KMS-11 (cell line): ENCODE results near the gene LRRC4C.

Source experiments
- H2AFZ ChIP-seq: fragments of 200-600 bp; sonication (generic); 2 replicates; pipeline ENCODE4 v1.6.1; 2016; ENCODE audit warnings: antibody characterized with exemption, mixed run types, low read depth
- H3K27ac ChIP-seq: fragments of 200-600 bp; sonication (generic); 2 replicates; pipeline ENCODE4 v1.6.1; 2016; ENCODE audit warnings: mild to moderate bottlenecking, mixed run types
- H3K27me3 ChIP-seq: fragments of 200-600 bp; sonication (generic); 2 replicates; pipeline ENCODE4 v1.6.1; 2017; ENCODE audit warnings: mild to moderate bottlenecking, low read depth, mixed run types, moderate library complexity; ENCODE audit not compliant: insufficient read depth
- H3K36me3 ChIP-seq: fragments of 200-600 bp; sonication (generic); 2 replicates; pipeline ENCODE4 v1.6.1; 2017; ENCODE audit warnings: mild to moderate bottlenecking, mixed run types; ENCODE audit not compliant: insufficient read depth
- H3K4me1 ChIP-seq: fragments of 200-600 bp; sonication (generic); 2 replicates; pipeline ENCODE4 v1.6.1; 2016; ENCODE audit warnings: mild to moderate bottlenecking, low read depth, mixed run types; ENCODE audit not compliant: poor library complexity, severe bottlenecking
- H3K4me2 ChIP-seq: fragments of 200-600 bp; sonication (generic); 2 replicates; pipeline ENCODE4 v1.7.0; 2016; ENCODE audit warnings: mild to moderate bottlenecking, mixed run types
- H3K4me3 ChIP-seq: fragments of 200-600 bp; sonication (generic); IDR thresholded peaks from 2 replicates; pipeline ENCODE4 v1.6.1; 2017; ENCODE audit warnings: low read depth, low read length, mixed read lengths; ENCODE audit not compliant: insufficient read depth
- H3K79me2 ChIP-seq: fragments of 200-600 bp; sonication (generic); 2 replicates; pipeline ENCODE4 v1.6.1; 2016; ENCODE audit warnings: low read depth, mixed run types; ENCODE audit not compliant: insufficient read depth
- H3K9ac ChIP-seq: fragments of 200-600 bp; sonication (generic); 2 replicates; pipeline ENCODE4 v1.6.1; 2016; ENCODE audit warnings: mild to moderate bottlenecking, mixed run types
- H4K20me1 ChIP-seq: fragments of 200-600 bp; sonication (generic); 2 replicates; pipeline ENCODE4 v1.6.1; 2016; ENCODE audit warnings: mild to moderate bottlenecking, mixed run types; ENCODE audit not compliant: insufficient read depth
- TF ChIP-seq, protein P1 (sequence below): fragments of 200-600 bp; sonication (generic); conservative IDR thresholded peaks from 2 replicates; pipeline ENCODE4 v1.6.1; 2017; ENCODE audit warnings: low read depth, mild to moderate bottlenecking, antibody characterized with exemption, low read length, moderate library complexity, mixed read lengths

LRRC4C gene

DNA sequence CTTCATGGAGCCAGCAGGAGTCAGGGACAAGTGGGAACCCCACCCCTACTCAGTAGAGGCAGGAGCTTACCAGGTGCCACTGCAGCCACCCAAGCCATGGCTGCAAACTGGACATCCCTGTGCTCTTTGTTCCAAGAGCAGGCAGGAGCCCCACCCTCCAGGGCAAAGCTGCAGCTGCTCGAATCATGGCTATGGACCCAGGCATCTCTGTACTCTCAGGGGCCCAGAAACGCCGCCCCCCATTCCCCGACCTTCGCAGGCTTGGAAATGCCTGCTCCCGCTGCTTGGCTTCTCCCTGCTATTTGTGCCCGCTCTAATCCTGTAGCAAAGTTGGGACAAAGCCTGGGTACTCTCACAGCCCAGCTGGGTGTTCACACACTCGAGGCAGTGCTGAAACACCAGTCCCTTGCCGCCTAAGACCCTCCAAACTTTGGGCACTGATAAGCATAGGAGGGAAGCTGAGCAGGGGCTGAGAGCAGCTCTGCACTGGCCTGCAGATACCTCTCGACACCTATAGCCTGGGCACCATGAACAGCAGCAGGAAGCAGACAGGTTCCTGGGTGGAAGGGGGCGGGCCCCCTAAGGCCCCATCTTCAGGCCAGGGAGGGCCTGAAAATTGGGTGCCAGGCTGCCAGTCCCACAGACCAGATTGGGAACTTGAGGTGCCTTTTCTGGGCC, 402.4 kb downstream of the LRRC4C start:
- no peak overlapping the region for H3K27ac ChIP-seq
- TF ChIP-seq, protein P1, sequence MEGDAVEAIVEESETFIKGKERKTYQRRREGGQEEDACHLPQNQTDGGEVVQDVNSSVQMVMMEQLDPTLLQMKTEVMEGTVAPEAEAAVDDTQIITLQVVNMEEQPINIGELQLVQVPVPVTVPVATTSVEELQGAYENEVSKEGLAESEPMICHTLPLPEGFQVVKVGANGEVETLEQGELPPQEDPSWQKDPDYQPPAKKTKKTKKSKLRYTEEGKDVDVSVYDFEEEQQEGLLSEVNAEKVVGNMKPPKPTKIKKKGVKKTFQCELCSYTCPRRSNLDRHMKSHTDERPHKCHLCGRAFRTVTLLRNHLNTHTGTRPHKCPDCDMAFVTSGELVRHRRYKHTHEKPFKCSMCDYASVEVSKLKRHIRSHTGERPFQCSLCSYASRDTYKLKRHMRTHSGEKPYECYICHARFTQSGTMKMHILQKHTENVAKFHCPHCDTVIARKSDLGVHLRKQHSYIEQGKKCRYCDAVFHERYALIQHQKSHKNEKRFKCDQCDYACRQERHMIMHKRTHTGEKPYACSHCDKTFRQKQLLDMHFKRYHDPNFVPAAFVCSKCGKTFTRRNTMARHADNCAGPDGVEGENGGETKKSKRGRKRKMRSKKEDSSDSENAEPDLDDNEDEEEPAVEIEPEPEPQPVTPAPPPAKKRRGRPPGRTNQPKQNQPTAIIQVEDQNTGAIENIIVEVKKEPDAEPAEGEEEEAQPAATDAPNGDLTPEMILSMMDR = no peak
- H3K4me2 ChIP-seq = no peak overlapping the region
- H2AFZ ChIP-seq = no peak overlapping the region
- H3K9ac ChIP-seq = no peak overlapping the region
- H4K20me1 ChIP-seq = no peaks in the 10 kb centered on the region
- H3K79me2 ChIP-seq = no peaks in the 10 kb centered on the region
- no peaks in the 10 kb centered on the region for H3K36me3 ChIP-seq
- H3K4me3 ChIP-seq = no peak overlapping the region
- no peaks in the 10 kb centered on the region for H3K4me1 ChIP-seq
- no peaks in the 10 kb centered on the region for H3K27me3 ChIP-seq

DNA sequence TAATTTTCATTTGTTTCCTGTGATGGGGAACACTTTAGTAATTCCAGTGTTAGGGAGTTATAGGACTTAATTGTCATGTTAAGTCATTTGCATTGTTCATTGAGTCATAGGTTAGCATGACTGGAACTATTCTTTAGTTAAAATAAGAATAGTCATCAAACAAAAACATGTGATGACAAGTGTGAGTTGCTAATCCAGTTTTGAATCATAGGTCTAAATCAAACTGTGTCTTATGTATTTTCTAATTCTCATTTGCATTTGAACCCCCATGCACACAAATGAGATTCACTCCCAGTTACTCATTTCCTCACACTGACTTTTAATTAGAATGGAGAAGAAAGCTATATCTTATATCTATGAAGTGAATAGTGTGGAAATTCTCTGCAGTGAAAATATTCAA, 405.6 kb downstream of the LRRC4C start:
- H3K79me2 ChIP-seq = no peaks in the 10 kb centered on the region
- H4K20me1 ChIP-seq = no peaks in the 10 kb centered on the region
- no peak overlapping the region for H3K4me3 ChIP-seq
- H3K27me3 ChIP-seq = no peaks in the 10 kb centered on the region
- H3K4me1 ChIP-seq = no peaks in the 10 kb centered on the region
- TF ChIP-seq, protein P1 = no peak
- H3K9ac ChIP-seq = no peak overlapping the region
- H3K4me2 ChIP-seq = no peak overlapping the region
- H2AFZ ChIP-seq = no peak overlapping the region
- H3K27ac ChIP-seq = no peak overlapping the region
- H3K36me3 ChIP-seq = no peaks in the 10 kb centered on the region

DNA sequence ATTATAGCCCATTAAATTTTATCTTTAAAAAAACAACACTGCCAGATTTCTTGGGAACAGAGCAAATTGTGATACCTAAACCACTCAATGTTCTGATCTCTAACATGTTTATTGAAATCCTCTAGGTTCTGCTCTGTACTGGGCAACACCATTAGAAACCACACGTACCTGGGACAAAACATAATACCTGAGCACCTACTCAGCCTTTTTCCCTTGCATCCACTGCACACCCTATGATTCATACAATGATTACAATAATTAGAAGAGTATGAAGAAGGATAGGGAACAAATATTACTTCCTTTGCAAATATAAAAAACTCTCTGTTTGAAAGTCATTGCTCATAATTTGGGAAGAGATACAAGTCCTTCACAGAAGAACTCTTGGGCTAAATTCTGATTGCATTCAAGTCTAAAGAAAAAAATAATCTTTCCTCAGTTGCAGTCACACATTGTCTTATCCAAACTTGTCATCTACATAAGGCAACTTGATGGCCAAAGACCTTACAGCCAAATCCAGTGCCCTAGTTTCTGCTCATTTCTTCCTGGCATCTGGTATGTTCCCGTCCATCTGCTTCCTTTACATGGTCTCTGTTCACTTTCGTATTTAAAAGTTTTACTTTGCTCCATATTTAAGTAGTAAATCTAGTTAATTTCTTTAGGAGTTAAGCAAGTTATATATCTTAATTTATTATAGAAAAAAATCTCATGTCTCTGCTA, 407.4 kb downstream of the LRRC4C start:
- Histone ChIP-seq H2AFZ (no peak overlapping the region), H3K9ac (no peak overlapping the region), H3K36me3 (no peaks in the 10 kb centered on the region), H3K27me3 (no peaks in the 10 kb centered on the region), H3K4me3 (no peak overlapping the region), H3K4me2 (no peak overlapping the region), H4K20me1 (no peaks in the 10 kb centered on the region), H3K4me1 (no peaks in the 10 kb centered on the region), H3K79me2 (no peaks in the 10 kb centered on the region), H3K27ac (no peak overlapping the region)
- TF ChIP-seq, protein P1 = no peak

DNA sequence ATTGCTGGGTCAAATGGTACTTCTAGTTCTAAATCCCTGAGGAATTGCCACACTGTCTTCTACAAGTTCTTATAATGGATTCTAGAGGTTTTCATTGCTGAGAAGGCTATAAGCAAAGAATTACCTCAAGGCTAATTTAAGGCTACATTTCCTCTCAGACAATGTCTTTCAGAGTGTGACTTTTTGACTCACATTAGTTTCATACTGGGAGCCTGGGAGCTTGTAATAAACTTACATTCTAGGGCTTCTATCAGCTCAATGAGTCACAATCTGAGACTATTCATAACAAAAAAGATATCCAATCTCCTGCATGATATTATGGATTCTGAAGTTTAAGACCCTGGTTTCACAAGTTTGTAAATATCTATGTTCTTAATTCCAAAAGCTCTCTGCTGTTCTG, 408.7 kb downstream of the LRRC4C start:
- H3K27me3 ChIP-seq = no peaks in the 10 kb centered on the region
- H3K79me2 ChIP-seq = no peaks in the 10 kb centered on the region
- no peaks in the 10 kb centered on the region for H4K20me1 ChIP-seq
- no peak overlapping the region for H3K4me3 ChIP-seq
- H3K9ac ChIP-seq = no peak overlapping the region
- H3K4me2 ChIP-seq = no peak overlapping the region
- no peaks in the 10 kb centered on the region for H3K4me1 ChIP-seq
- TF ChIP-seq, protein P1 = no peak
- no peaks in the 10 kb centered on the region for H3K36me3 ChIP-seq
- no peak overlapping the region for H3K27ac ChIP-seq
- H2AFZ ChIP-seq = no peak overlapping the region
